HAP-1 (cell line): Measurements from ENCODE around the gene MIS18A.
"Not testable (repeated sequence)": the region's sequence is repeated elsewhere in the genome, so short reads cannot be mapped to it uniquely, and the experiment has no call there.

Experiments
- DNase-seq, 2 experiments: peaks; one replicate each; pipeline ENCODE4 v3.0.0-alpha.2; 2016 to 2020; ENCODE audit warnings: low spot score in 2 of 2
- H3K27me3 ChIP-seq: fragments of 250-450 bp; sonication (Bioruptor Pico); 2 replicates; pipeline ENCODE4 v1.5.1; 2020; ENCODE audit warnings: low read depth, mild to moderate bottlenecking, moderate library complexity
- H3K36me3 ChIP-seq: fragments of 250-450 bp; sonication (Bioruptor Pico); replicated peaks from 2 replicates; pipeline ENCODE4 v1.5.1; 2020; ENCODE audit warnings: mild to moderate bottlenecking
- H3K4me1 ChIP-seq: fragments of 250-450 bp; sonication (Bioruptor Pico); 2 replicates; pipeline ENCODE4 v1.5.1; 2020; ENCODE audit warnings: mild to moderate bottlenecking
- H3K4me3 ChIP-seq: fragments of 250-450 bp; sonication (Bioruptor Pico); 2 replicates; pipeline ENCODE4 v1.5.1; 2020; ENCODE audit warnings: mild to moderate bottlenecking, moderate library complexity
- H3K9me3 ChIP-seq: fragments of 250-450 bp; sonication (Bioruptor Pico); 2 replicates; pipeline ENCODE4 v1.5.1; 2020; ENCODE audit warnings: mild to moderate bottlenecking, moderate library complexity
- in situ Hi-C: fragments of 300-500 bp; cut with MboI; formaldehyde crosslinking; loops from 3 replicates; pipeline ENCODE4 v1.14.3; 2020; ENCODE audit warnings: low sequenced_read_pairs, inconsistent platforms, mixed read lengths

MIS18A gene

GRCh38 chr21:32298658-32299081 is 19.8 kb upstream of the MIS18A start, which contains the start of gene MRAP:
MRAP (plus strand) TSS chr21:32298855; CDS start chr21:32298972, 117 bp downstream.
- in situ Hi-C loops, result no loop called here

GRCh38 chr21:32298148-32298559 is 19.3 kb upstream of the MIS18A start:
- Histone ChIP-seq H3K9me3 (no peaks in the 10 kb centered on the region), H3K27me3 (no peaks in the 10 kb centered on the region), H3K4me1 (peaks cover 4% of the 10 kb centered on the region; the same call in 1 of the 2 replicates), H3K36me3 (peaks cover 5% of the 10 kb centered on the region; the same call in 1 of the 2 replicates), H3K4me3 (no peak overlapping the region)
- no peak for DNase-seq
- in situ Hi-C loops, result no loop called here

More at GRCh38 chr21:32298658-32299081, 19.8 kb upstream of the MIS18A start, which contains the start of gene MRAP:
- Histone ChIP-seq H3K4me1 (peaks cover 4% of the 10 kb centered on the region; the same call in 1 of the 2 replicates), H3K4me3 (no peak within 1 kb of the TSS), H3K9me3 (no peaks in the 10 kb centered on the region), H3K27me3 (no peaks in the 10 kb centered on the region), H3K36me3 (peaks cover 5% of the 10 kb centered on the region; the same call in 1 of the 2 replicates)
- DNase-seq, result no peak

DNA sequence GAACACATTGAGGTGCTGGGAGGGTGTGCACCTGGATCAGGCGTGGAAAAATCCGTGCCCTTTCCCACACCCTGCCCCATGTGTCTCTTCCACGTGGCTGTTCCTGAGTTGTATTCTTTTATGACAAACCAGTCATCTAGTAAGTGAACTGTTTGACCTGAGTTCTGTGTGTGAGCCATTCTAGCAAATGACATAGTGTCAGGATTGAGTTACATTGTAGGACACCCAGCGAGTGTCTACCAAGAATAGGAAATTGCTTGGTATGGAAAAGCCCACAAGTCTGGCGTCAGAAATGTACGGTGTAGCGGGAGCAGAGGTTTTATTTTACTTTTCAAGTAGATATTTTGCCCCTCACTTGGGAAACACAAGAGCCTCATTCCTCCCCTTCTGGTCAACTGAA is 18.6 kb upstream of the MIS18A start:
- no peak for DNase-seq
- H3K27me3 ChIP-seq, result no peaks in the 10 kb centered on the region
- peaks cover 4% of the 10 kb centered on the region; the same call in 1 of the 2 replicates for H3K4me1 ChIP-seq
- no peak overlapping the region for H3K4me3 ChIP-seq
- H3K9me3 ChIP-seq, result no peaks in the 10 kb centered on the region
- in situ Hi-C loops, result no loop called here
- peaks cover 5% of the 10 kb centered on the region; the same call in 1 of the 2 replicates for H3K36me3 ChIP-seq

GRCh38 chr21:32285476-32285875 is 6.6 kb upstream of the MIS18A start:
- no peaks in the 10 kb centered on the region for H3K4me1 ChIP-seq
- no peak overlapping the region for H3K4me3 ChIP-seq
- no peaks in the 10 kb centered on the region for H3K27me3 ChIP-seq
- no peak for DNase-seq
- no peaks in the 10 kb centered on the region for H3K36me3 ChIP-seq
- H3K9me3 ChIP-seq, result no peaks in the 10 kb centered on the region
- in situ Hi-C loops, result no loop called here

- Histone ChIP-seq H3K4me3 (no peak overlapping the region), H3K27me3 (no peaks in the 10 kb centered on the region), H3K4me1 (peaks cover 5% of the 10 kb centered on the region; the same call in 1 of the 2 replicates), H3K36me3 (0 out of 2 replicates have a peak, but pooled peaks cover 3% of the 10 kb centered on the region), H3K9me3 (no peaks in the 10 kb centered on the region)
- DNase-seq, result no peak
- in situ Hi-C loops, result no loop called here
These were observed 4.1 kb upstream of the MIS18A start for GRCh38 chr21:32282992-32283391.

DNA sequence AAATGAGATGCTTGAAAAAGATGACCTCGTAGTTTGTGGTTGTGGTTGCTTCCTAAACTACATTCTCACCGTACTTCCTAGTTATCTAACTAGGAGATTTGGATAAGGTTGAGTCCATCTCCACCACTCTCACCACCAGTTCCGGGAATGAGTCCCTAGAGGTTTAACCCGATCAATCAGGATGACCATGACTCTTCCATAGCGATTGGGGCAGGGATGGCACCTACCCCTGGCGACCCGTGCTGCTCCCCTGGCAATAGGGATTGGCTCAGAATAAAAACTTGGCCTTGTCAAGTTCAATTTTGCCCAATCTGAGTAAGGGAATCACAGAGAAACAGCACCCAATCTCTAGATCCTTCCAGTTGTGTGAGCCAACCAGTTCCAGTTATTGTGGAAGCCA is 2.7 kb upstream of the MIS18A start:
- Histone ChIP-seq H3K4me1 (peaks cover 9% of the 10 kb centered on the region; the same call in 1 of the 2 replicates), H3K9me3 (no peaks in the 10 kb centered on the region), H3K4me3 (no peak overlapping the region), H3K27me3 (no peaks in the 10 kb centered on the region), H3K36me3 (0 out of 2 replicates have a peak, but pooled peaks cover 3% of the 10 kb centered on the region)
- in situ Hi-C loops, result no loop called here
- no peak for DNase-seq

GRCh38 chr21:32279377-32279680 is 480 bp upstream of the MIS18A start:
- H3K27me3 ChIP-seq, result no peaks in the 10 kb centered on the region
- peak overlapping the region; percentile 98 for H3K4me3 ChIP-seq
- DNase-seq, result no peak
- H3K36me3 ChIP-seq, result peaks cover 12% of the 10 kb centered on the region
- H3K9me3 ChIP-seq, result no peaks in the 10 kb centered on the region
- in situ Hi-C loops, result no loop called here
- peaks cover 9% of the 10 kb centered on the region; the same call in 1 of the 2 replicates for H3K4me1 ChIP-seq

DNA sequence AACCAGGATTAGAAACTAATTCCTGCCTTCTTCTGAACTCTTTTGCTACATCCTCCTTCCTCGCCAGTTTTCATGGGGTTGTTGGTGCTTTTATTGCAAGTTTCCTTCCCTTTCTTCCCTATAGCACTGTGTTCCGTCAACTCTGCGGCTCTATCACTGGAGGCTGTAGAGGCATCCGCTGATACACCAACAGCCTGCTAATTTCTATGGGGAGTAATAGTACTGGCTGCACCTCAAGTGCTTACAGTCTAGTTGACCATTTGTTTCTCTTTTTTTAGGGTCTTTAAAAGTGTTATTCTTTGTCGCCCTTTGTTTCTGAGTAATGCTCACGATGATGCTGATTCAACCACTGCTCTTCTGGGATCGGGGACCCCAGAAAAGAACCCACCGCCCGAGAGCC is 746 bp downstream of the MIS18A start:
- peak overlapping the region; percentile 98 for H3K4me3 ChIP-seq
- H3K9me3 ChIP-seq, result no peaks in the 10 kb centered on the region
- DNase-seq, result peak in 1 of 2 experiments; percentile 17
- H3K4me1 ChIP-seq, result peaks cover 9% of the 10 kb centered on the region; the same call in 1 of the 2 replicates
- H3K36me3 ChIP-seq, result peaks cover 22% of the 10 kb centered on the region
- no peaks in the 10 kb centered on the region for H3K27me3 ChIP-seq
- in situ Hi-C loops, result no loop called here

DNA sequence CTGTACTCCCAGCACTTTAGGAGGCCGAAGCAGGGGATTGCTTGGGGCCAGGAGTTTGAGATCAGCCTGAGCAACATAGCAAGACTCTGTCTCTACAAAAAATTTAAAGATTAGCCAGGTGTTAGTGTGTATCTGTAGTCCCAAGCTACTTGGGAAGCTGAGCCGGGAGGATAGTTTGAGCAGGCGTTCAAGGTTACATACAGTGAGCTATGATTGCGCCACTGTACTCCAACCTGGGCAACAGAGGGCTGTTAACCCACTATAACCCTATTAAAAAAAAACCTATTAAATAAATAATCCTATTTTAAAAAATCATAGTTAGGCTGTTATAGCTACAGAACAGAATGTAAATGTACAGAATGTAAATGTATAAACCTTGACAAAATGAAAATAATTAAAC is 2.2 kb downstream of the MIS18A start:
- Histone ChIP-seq H3K27me3 (no peaks in the 10 kb centered on the region), H3K4me3 (no peak overlapping the region), H3K9me3 (no peaks in the 10 kb centered on the region), H3K4me1 (peaks cover 9% of the 10 kb centered on the region; the same call in 1 of the 2 replicates), H3K36me3 (peaks cover 30% of the 10 kb centered on the region)
- in situ Hi-C loops, result no loop called here
- no peak for DNase-seq

DNA sequence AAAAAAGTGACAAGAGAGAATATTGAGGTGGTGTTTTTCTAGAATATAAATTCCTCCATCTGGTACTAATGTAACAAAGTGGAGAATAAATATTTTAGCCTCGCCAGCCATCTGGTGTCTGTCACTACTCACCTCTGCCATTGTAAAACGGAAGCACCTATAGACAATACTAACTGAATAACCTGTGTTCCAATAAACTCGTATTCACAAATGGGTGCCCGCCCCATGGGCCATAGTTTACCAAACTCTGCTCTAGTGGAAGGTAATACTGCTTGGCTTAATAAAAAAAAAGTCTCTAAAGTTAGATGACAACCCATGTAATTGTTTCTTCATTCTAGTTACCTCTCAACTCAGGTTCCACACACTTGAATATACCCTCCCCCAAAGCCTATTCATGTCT is 8.1 kb downstream of the MIS18A start:
- no peak overlapping the region for H3K4me3 ChIP-seq
- no peaks in the 10 kb centered on the region for H3K27me3 ChIP-seq
- in situ Hi-C loops, result loop anchor here (25.0 kb wide), 1 partner anchor 483 kb away; no protein-coding TSS in a partner anchor
- H3K4me1 ChIP-seq, result no peaks in the 10 kb centered on the region
- no peak for DNase-seq
- H3K36me3 ChIP-seq, result peaks cover 52% of the 10 kb centered on the region
- H3K9me3 ChIP-seq, result no peaks in the 10 kb centered on the region

GRCh38 chr21:32265321-32265720 is 13.5 kb downstream of the MIS18A start:
- not testable (repeated sequence) for H3K4me1 ChIP-seq, DNase-seq, H3K9me3 ChIP-seq, H3K4me3 ChIP-seq, H3K27me3 ChIP-seq
- peaks cover 19% of the 10 kb centered on the region for H3K36me3 ChIP-seq
- in situ Hi-C loops, result loop anchor here (10.0 to 25.0 kb wide), 2 partner anchors 401 to 478 kb away; no protein-coding TSS in a partner anchor

GRCh38 chr21:32261929-32262328 is 16.9 kb downstream of the MIS18A start:
- Histone ChIP-seq H3K4me3 (no peak overlapping the region), H3K36me3 (peaks cover 4% of the 10 kb centered on the region; the same call in 1 of the 2 replicates), H3K9me3 (no peaks in the 10 kb centered on the region), H3K4me1 (no peaks in the 10 kb centered on the region), H3K27me3 (no peaks in the 10 kb centered on the region; the same call in 1 of the 2 replicates)
- DNase-seq, result no peak
- in situ Hi-C loops, result loop anchor here (10.0 to 25.0 kb wide), 2 partner anchors 397 to 475 kb away; no protein-coding TSS in a partner anchor

DNA sequence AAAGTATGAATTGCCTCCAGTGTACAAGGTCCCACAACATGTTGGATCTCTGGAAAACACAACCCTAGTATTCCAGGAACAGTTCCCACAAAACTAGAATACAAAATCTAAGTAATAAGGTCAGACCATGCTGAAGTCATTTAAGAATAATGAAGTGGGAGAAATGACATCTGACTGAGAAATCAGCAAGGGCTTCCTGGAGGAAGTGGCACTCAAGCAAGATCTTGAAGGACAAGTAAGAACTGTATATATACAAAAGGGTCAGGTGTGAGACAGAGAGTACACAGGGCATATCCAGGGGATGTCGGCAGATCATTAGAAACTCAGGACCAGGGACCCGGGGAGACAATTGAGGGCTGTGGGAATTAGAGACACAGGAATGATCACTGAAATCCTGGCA is 18.7 kb downstream of the MIS18A start:
- Histone ChIP-seq H3K9me3 (no peaks in the 10 kb centered on the region), H3K36me3 (no peaks in the 10 kb centered on the region), H3K27me3 (peaks cover 5% of the 10 kb centered on the region; the same call in 1 of the 2 replicates), H3K4me3 (no peak overlapping the region), H3K4me1 (no peaks in the 10 kb centered on the region)
- in situ Hi-C loops, result loop anchor here (10.0 to 25.0 kb wide), 2 partner anchors 395 to 473 kb away; no protein-coding TSS in a partner anchor
- no peak for DNase-seq

GRCh38 chr21:32258786-32259048 is 20.1 kb downstream of the MIS18A start:
- not testable (repeated sequence) for H3K4me1 ChIP-seq, H3K27me3 ChIP-seq, H3K36me3 ChIP-seq, DNase-seq, H3K4me3 ChIP-seq, H3K9me3 ChIP-seq
- in situ Hi-C loops, result loop anchor here (25.0 kb wide), 1 partner anchor 471 kb away; no protein-coding TSS in a partner anchor
